ENCODE data around the gene ZMAT3.
"Not testable (repeated sequence)": the region's sequence is repeated elsewhere in the genome, so short reads cannot be mapped to it uniquely, and the experiment has no call there.

The ZMAT3 gene

GRCh38 chr3:179056326-179056725 lies 15.3 kb downstream of the ZMAT3 start:
- Mint-ChIP-seq H3K27me3 (no peaks in the 10 kb centered on the region), H3K9me3 (no peaks in the 10 kb centered on the region), H3K36me3 (ENCODE audit: insufficient read depth) (peaks cover 12% of the 10 kb centered on the region), H3K4me1 (ENCODE audit: low read depth in 2 of 2) (peaks cover 7 to 18% of the 10 kb centered on the region in 2 donors), H3K4me3 (no peak overlapping the region), H3K27ac (no peak overlapping the region)
- ATAC-seq (replicated peaks), result no peak
- no peak for DNase-seq

DNA sequence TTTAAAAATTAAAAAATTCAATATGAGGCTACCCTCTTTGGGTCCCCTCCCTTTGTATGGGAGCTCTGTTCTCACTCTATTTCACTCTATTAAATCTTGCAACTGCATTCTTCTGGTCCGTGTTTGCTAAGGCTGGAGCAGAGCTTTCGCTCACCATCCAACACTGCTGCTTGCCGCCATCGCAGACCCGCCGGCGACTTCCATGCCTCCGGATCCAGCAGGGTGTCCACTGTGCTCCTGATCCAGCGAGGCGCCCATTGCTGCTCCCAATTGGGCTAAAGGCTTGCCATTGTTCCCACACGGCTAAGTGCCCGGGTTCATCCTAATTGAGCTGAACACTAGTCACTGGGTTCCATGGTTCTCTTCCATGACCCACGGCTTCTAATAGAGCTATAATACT lies 17.0 kb downstream of the ZMAT3 start:
- H3K4me3 Mint-ChIP-seq; H3K27ac Mint-ChIP-seq; H3K9me3 Mint-ChIP-seq; ATAC-seq (replicated peaks); H3K27me3 Mint-ChIP-seq; H3K36me3 Mint-ChIP-seq (ENCODE audit: insufficient read depth); DNase-seq: not testable (repeated sequence)
- H3K4me1 Mint-ChIP-seq (ENCODE audit: low read depth in 2 of 2), result peaks cover 16 to 29% of the 10 kb centered on the region in 2 donors

DNA sequence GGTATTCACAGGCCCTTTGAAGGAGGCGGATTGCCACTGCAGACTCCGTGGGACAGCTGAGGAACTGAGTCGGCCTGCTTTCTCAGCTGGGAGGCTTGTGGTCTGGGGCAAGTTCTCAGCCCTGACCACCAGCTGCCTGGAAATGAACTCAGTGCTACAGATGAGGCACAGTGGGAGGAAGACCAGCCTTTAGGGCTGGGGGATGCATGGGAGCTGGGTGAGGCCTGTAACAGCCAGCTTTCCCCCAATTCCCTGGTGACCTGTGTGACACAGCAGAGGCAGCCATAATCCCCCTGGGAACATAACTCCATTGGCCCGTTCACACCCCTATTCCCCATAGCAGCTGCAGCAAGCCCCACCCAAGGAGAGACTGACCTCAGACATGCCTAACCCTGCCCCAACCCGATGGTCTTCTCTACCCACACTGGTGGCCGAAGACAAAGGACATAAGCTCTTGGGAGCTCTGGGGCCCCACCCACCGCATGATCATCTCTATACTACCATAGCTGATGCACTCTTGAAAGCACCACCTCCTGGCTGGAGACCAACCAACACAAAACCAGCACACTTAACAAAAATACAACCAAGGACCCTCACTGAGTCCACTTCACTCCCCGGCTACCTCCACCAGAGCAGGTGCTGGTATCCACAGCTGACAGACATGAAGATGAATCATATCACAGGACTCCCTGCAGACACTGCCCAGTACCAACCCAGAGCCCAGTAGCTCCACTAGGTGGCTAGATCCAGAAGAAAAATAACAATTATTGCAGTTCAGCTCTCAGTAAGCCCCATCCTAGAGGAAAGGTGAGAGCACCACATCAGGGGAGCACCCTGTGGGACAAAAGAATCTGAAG lies 24.9 kb downstream of the ZMAT3 start:
- Mint-ChIP-seq H3K9me3 (no peaks in the 10 kb centered on the region), H3K36me3 (ENCODE audit: insufficient read depth) (no peaks in the 10 kb centered on the region), H3K4me1 (ENCODE audit: low read depth in 2 of 2) (peaks cover 34 to 60% of the 10 kb centered on the region in 2 donors), H3K27ac (peak overlapping the region; percentile 8 to 64), H3K4me3 (no peak overlapping the region), H3K27me3 (no peaks in the 10 kb centered on the region)
- no peak for DNase-seq
- ATAC-seq (replicated peaks), result no peak

DNA sequence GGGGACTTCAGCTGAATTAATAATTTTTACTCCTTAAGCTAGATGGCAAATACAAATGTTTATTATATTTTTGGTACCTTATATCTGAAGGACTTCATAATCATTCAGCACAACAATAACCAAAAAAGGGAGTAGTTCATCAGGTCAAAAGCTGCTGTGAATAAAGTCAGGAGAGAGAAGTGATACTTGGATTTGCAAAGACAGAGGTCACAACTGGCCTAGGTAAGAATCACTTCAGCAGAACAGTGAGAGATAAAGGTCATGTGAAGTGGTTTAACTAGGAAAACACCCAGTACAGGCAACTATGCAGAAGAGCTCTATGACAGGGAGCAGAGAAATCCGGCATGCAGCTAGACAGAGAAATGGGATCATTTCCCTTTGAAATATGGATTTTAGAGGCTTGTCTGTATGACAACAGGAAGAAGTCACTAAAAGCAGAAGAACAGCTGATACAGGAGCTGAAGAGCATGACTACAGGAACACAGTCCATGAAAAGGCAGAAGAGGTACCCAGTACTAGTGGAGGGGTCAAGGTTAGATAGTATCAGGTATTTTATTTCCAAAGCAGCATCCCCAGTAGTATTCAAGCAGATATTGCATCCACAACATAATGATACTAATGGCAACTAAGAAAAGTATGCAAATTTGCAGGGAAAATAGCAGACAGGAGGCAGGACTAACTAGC lies 25.7 kb downstream of the ZMAT3 start:
- ATAC-seq (replicated peaks), result no peak
- Mint-ChIP-seq H3K4me3 (no peak overlapping the region), H3K27ac (peak overlapping the region; percentile 8 to 9), H3K36me3 (ENCODE audit: insufficient read depth) (no peaks in the 10 kb centered on the region), H3K4me1 (ENCODE audit: low read depth in 2 of 2) (peaks cover 40 to 63% of the 10 kb centered on the region in 2 donors), H3K27me3 (no peaks in the 10 kb centered on the region), H3K9me3 (no peaks in the 10 kb centered on the region)
- DNase-seq, result no peak

- not testable (repeated sequence) for H3K9me3 Mint-ChIP-seq; H3K4me3 Mint-ChIP-seq; H3K27me3 Mint-ChIP-seq; ATAC-seq (replicated peaks); DNase-seq; H3K36me3 Mint-ChIP-seq (ENCODE audit: insufficient read depth); H3K27ac Mint-ChIP-seq
- peaks cover 26 to 42% of the 10 kb centered on the region in 2 donors for H3K4me1 Mint-ChIP-seq (ENCODE audit: low read depth in 2 of 2)
Measured at GRCh38 chr3:179038899-179039251, 32.7 kb downstream of the ZMAT3 start.

GRCh38 chr3:179038216-179038898 lies 33.3 kb downstream of the ZMAT3 start:
- no peaks in the 10 kb centered on the region for H3K36me3 Mint-ChIP-seq (ENCODE audit: insufficient read depth)
- peak overlapping the region; percentile 17 to 44 for H3K27ac Mint-ChIP-seq
- no peaks in the 10 kb centered on the region for H3K9me3 Mint-ChIP-seq
- no peaks in the 10 kb centered on the region for H3K27me3 Mint-ChIP-seq
- peaks cover 26 to 42% of the 10 kb centered on the region in 2 donors for H3K4me1 Mint-ChIP-seq (ENCODE audit: low read depth in 2 of 2)
- DNase-seq (no peak), ATAC-seq (replicated peaks) (no peak)
- H3K4me3 Mint-ChIP-seq, result no peak overlapping the region

DNA sequence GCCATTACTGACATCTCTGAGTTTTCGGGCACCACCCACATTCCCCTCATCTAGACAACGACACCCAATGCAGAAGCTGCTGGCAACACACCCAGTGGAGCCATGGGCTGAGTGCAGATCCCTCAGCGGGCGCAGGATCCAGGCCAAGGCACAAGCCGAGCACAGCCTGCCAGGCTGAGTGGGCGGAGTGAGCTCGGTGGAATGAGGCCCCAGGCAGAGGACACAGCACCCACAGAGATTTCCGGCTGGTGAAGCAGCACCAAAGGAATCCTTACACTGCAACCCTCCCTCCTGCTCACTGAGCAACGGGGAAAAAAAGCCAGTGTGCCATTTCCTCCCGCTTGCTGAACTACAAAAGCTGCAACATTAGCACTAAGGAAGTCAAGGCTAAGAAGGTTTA lies 34.3 kb downstream of the ZMAT3 start:
- no peaks in the 10 kb centered on the region for H3K27me3 Mint-ChIP-seq
- no peaks in the 10 kb centered on the region for H3K36me3 Mint-ChIP-seq (ENCODE audit: insufficient read depth)
- H3K9me3 Mint-ChIP-seq, result no peaks in the 10 kb centered on the region
- peak overlapping the region; percentile 17 to 44 for H3K27ac Mint-ChIP-seq
- ATAC-seq (replicated peaks), result peak; percentile 99
- peak in 2 of 3 experiments; percentile 13 to 15 for DNase-seq
- peaks cover 21 to 36% of the 10 kb centered on the region in 2 donors for H3K4me1 Mint-ChIP-seq (ENCODE audit: low read depth in 2 of 2)
- peak overlapping the region; percentile 1 to 55 for H3K4me3 Mint-ChIP-seq

DNA sequence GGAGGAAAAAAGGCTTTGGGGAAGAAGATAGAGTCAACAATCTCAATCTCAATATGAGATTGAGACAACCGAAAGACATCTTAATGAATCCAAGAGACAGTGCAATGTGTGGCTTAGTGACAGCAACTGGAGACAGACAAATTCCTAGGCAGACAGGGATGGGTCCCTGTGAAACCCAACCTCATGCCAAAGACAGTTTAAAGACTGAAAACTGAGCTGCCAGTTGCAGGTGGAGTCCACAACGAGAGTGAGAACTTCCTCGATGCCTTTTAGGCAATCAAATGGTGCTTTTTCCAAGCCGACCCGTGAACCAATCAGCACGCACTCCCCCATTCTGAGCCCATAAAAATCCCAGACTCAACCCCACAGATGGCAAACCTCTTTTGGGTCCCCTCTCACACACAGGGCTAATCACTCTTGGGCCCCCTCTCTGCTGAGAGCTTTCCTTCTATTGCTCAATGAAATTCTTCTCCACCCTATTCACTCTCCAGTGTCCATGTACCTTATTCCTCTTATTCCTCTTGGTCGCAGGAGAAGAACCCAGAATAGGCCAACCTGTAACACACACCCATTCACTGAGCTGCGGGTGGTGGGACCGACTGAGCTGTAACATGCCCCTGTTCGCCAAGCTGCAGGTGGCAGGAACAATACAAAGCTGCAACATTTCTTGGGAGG lies 34.8 kb downstream of the ZMAT3 start:
- Mint-ChIP-seq H3K27me3 (no peaks in the 10 kb centered on the region), H3K27ac (peak overlapping the region in 1 of 2 donors; percentile 44), H3K36me3 (ENCODE audit: insufficient read depth) (no peaks in the 10 kb centered on the region), H3K4me1 (ENCODE audit: low read depth in 2 of 2) (peaks cover 19 to 30% of the 10 kb centered on the region in 2 donors), H3K9me3 (no peaks in the 10 kb centered on the region), H3K4me3 (peak overlapping the region in 1 of 2 donors; percentile 55)
- DNase-seq, result no peak
- no peak for ATAC-seq (replicated peaks)

DNA sequence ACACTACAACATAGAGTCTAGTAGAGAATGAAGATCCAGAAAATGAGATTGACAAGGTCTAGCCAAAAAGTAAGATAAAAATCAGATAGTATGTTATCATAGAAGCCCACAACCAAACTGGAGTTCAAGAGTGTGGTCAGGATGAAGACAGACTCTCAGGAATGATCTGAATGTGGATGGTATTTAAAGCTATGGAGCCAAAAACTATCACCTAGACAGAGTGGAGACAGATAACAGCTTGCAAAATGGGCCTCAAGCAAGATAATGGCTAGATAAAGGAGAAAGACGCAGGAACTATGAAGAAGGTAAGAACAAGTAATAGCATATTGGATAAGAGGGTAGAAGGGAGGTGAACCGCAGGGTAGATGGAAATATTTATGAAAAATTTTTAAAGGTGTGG lies 35.4 kb downstream of the ZMAT3 start:
- ATAC-seq (replicated peaks) (no peak), DNase-seq (no peak)
- no peak overlapping the region for H3K27ac Mint-ChIP-seq
- no peaks in the 10 kb centered on the region for H3K36me3 Mint-ChIP-seq (ENCODE audit: insufficient read depth)
- H3K4me3 Mint-ChIP-seq, result no peak overlapping the region
- peaks cover 14 to 25% of the 10 kb centered on the region in 2 donors for H3K4me1 Mint-ChIP-seq (ENCODE audit: low read depth in 2 of 2)
- no peaks in the 10 kb centered on the region for H3K27me3 Mint-ChIP-seq
- no peaks in the 10 kb centered on the region for H3K9me3 Mint-ChIP-seq

DNA sequence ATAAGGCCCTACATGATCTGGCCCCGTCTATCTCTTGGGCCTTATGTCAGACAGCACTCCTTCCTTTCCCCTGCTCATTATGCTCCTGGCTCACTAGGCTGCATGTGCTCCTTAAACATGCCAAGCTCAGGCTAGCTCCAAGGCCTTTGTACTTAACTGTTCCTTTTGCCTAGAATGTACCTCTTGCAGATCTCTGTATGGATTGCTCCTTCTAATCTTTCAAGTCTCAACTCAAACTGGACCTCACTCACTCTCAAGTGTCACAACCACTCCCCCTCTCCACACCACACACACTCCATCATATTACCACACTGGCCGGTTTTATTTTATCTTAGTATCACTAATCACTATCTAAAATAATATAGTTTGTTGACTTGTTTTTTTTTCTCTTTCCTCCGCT lies 36.4 kb downstream of the ZMAT3 start:
- no peak overlapping the region for H3K27ac Mint-ChIP-seq
- peaks cover 12 to 16% of the 10 kb centered on the region in 2 donors for H3K4me1 Mint-ChIP-seq (ENCODE audit: low read depth in 2 of 2)
- ATAC-seq (replicated peaks) (no peak), DNase-seq (no peak)
- H3K27me3 Mint-ChIP-seq, result no peaks in the 10 kb centered on the region
- no peaks in the 10 kb centered on the region for H3K9me3 Mint-ChIP-seq
- H3K36me3 Mint-ChIP-seq (ENCODE audit: insufficient read depth), result no peaks in the 10 kb centered on the region
- no peak overlapping the region for H3K4me3 Mint-ChIP-seq

DNA sequence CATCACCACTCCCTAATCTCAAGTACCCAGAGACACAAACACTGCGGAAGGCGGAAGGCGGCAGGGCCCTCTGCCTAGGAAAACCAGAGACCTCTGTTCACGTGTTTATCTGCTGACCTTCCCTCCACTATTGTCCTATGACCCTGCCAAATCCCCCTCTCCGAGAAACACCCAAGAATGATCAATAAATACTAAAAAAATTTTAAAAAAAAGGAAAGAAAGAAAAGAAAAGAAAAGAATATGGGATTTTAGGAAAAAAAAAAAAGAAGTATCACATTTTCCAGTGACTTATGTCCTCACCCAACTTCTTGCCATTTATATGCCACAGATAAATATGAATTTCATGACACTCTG lies 38.3 kb downstream of the ZMAT3 start:
- DNase-seq; H3K27ac Mint-ChIP-seq; H3K9me3 Mint-ChIP-seq; H3K4me3 Mint-ChIP-seq; H3K27me3 Mint-ChIP-seq; H3K36me3 Mint-ChIP-seq (ENCODE audit: insufficient read depth); ATAC-seq (replicated peaks): not testable (repeated sequence)
- peaks cover 12% of the 10 kb centered on the region in 2 donors for H3K4me1 Mint-ChIP-seq (ENCODE audit: low read depth in 2 of 2)

GRCh38 chr3:179032454-179033303 lies 38.9 kb downstream of the ZMAT3 start:
- H3K4me3 Mint-ChIP-seq; H3K27me3 Mint-ChIP-seq; H3K36me3 Mint-ChIP-seq (ENCODE audit: insufficient read depth); ATAC-seq (replicated peaks); DNase-seq; H3K4me1 Mint-ChIP-seq (ENCODE audit: low read depth in 2 of 2); H3K9me3 Mint-ChIP-seq; H3K27ac Mint-ChIP-seq: not testable (repeated sequence)

All from effector memory CD8-positive, alpha-beta T cell (primary cell).